HG02884 (cell line): ENCODE measurements around the gene TRIM71.
"Not testable (repeated sequence)": the region's sequence is repeated elsewhere in the genome, so short reads cannot be mapped to it uniquely, and the experiment has no call there.

Experiments used
- ATAC-seq: cut with Tn5 transposase; IDR thresholded peaks from one replicate; pipeline ENCODE4 v1.9.1; 2021; ENCODE audit warnings: mild to moderate bottlenecking, moderate library complexity; ENCODE audit not compliant: unreplicated experiment

TRIM71 gene

GRCh38 chr3:32819551-32820348 is 2.0 kb downstream of the TRIM71 start:
- no peak for ATAC-seq

GRCh38 chr3:32820430-32820829 is 2.6 kb downstream of the TRIM71 start:
- no peak for ATAC-seq

- ATAC-seq, result no peak
Measured at GRCh38 chr3:32820971-32821685, 3.3 kb downstream of the TRIM71 start.

GRCh38 chr3:32821686-32822296 is 4.0 kb downstream of the TRIM71 start:
- no peak for ATAC-seq

GRCh38 chr3:32822609-32823498 is 5.1 kb downstream of the TRIM71 start:
- ATAC-seq, result no peak

GRCh38 chr3:32823641-32824184 is 5.9 kb downstream of the TRIM71 start:
- not testable (repeated sequence) for ATAC-seq

- ATAC-seq, result no peak
Measured at GRCh38 chr3:32825601-32826375, 8.0 kb downstream of the TRIM71 start.

GRCh38 chr3:32831062-32831461 is 13.3 kb downstream of the TRIM71 start:
- no peak for ATAC-seq

- no peak for ATAC-seq
Measured at GRCh38 chr3:32831791-32832190, 14.0 kb downstream of the TRIM71 start.

- no peak for ATAC-seq
Measured at GRCh38 chr3:32832193-32832592, 14.4 kb downstream of the TRIM71 start.

- no peak for ATAC-seq
Measured at GRCh38 chr3:32835049-32835371, 17.2 kb downstream of the TRIM71 start.

GRCh38 chr3:32835961-32836360 is 18.2 kb downstream of the TRIM71 start:
- ATAC-seq, result no peak

GRCh38 chr3:32836601-32837000 is 18.8 kb downstream of the TRIM71 start:
- no peak for ATAC-seq

GRCh38 chr3:32837366-32837765 is 19.6 kb downstream of the TRIM71 start:
- no peak for ATAC-seq

GRCh38 chr3:32837789-32838188 is 20.0 kb downstream of the TRIM71 start:
- no peak for ATAC-seq

GRCh38 chr3:32839714-32840085 is 21.9 kb downstream of the TRIM71 start:
- ATAC-seq, result no peak

- ATAC-seq, result no peak
Measured at GRCh38 chr3:32840086-32840841, 22.5 kb downstream of the TRIM71 start.

- no peak for ATAC-seq
Measured at GRCh38 chr3:32841341-32841740, 23.5 kb downstream of the TRIM71 start.

- ATAC-seq, result no peak
Measured at GRCh38 chr3:32841867-32842470, 24.2 kb downstream of the TRIM71 start.
